GM19372 (cell line): Measurements from ENCODE around the gene FCGR2B.

Experiments used
- ATAC-seq: cut with Tn5 transposase; IDR thresholded peaks from one replicate; pipeline ENCODE4 v1.9.1; 2021; ENCODE audit warnings: mild to moderate bottlenecking, low read depth, moderate library complexity; ENCODE audit not compliant: unreplicated experiment

Gene FCGR2B

GRCh38 chr1:161702250-161702649 is 39.3 kb downstream of the FCGR2B start:
- no peak for ATAC-seq

- ATAC-seq, result no peak
Observed at GRCh38 chr1:161705537-161705936, 42.6 kb downstream of the FCGR2B start.

GRCh38 chr1:161706113-161706481 is 43.2 kb downstream of the FCGR2B start:
- ATAC-seq, result no peak

GRCh38 chr1:161706482-161707347 is 43.8 kb downstream of the FCGR2B start, which contains the start of gene FCRLA:
Gene FCRLA, plus strand, starts transcription at chr1:161707229. Its CDS starts 36 bp downstream, at chr1:161707265.
- peak; percentile 67 for ATAC-seq

GRCh38 chr1:161707503-161707902 is 44.6 kb downstream of the FCGR2B start:
- ATAC-seq, result no peak

GRCh38 chr1:161709373-161709772 is 46.4 kb downstream of the FCGR2B start:
- no peak for ATAC-seq

- ATAC-seq, result no peak
Observed at GRCh38 chr1:161710560-161710959, 47.6 kb downstream of the FCGR2B start.

- ATAC-seq, result no peak
Observed at GRCh38 chr1:161718559-161719324, 55.8 kb downstream of the FCGR2B start.

GRCh38 chr1:161719325-161719611 is 56.3 kb downstream of the FCGR2B start:
- ATAC-seq, result no peak

GRCh38 chr1:161720422-161720821 is 57.5 kb downstream of the FCGR2B start:
- no peak for ATAC-seq

GRCh38 chr1:161720956-161721737 is 58.2 kb downstream of the FCGR2B start, which contains the start of gene FCRLB:
Gene FCRLB, plus strand, starts transcription at chr1:161721544. Its CDS starts 1,129 bp downstream, at chr1:161722673.
- no peak for ATAC-seq

- ATAC-seq, result no peak
Observed at GRCh38 chr1:161721738-161722343, 58.9 kb downstream of the FCGR2B start.

- ATAC-seq, result no peak
Observed at GRCh38 chr1:161722406-161722805, 59.5 kb downstream of the FCGR2B start.

GRCh38 chr1:161723459-161724141 is 60.7 kb downstream of the FCGR2B start:
- ATAC-seq, result no peak

GRCh38 chr1:161725258-161725907 is 62.4 kb downstream of the FCGR2B start:
- peak; percentile 5 for ATAC-seq

GRCh38 chr1:161725908-161726472 is 63.0 kb downstream of the FCGR2B start:
- ATAC-seq, result peak; percentile 22

GRCh38 chr1:161726473-161727255 is 63.7 kb downstream of the FCGR2B start:
- peak; percentile 46 for ATAC-seq

GRCh38 chr1:161727256-161727924 is 64.4 kb downstream of the FCGR2B start:
- ATAC-seq, result peak; percentile 15
